Smooth muscle cell (in vitro differentiated cells): ENCODE data around the gene MS4A2. TPM values are rescaled to one million over a fixed set of nuclear protein-coding genes. Genes with fewer than 3 reads are reported as not detected.
"Not testable (repeated sequence)": the region's sequence is repeated elsewhere in the genome, so short reads cannot be mapped to it uniquely, and the experiment has no call there.

Experiments
- DNase-seq: peaks from one replicate; lab custom pipeline; 2025; ENCODE audit not compliant: unreplicated experiment; lab: John Stamatoyannopoulos, UW
- H2AFZ ChIP-seq: fragments of 200-600 bp; sonication (generic); 2 replicates; pipeline ENCODE4 v1.6.0; 2016; ENCODE audit warnings: antibody characterized with exemption, low read depth, mild to moderate bottlenecking
- H3F3A ChIP-seq: fragments of 200-600 bp; sonication (generic); 2 replicates; pipeline ENCODE4 v1.6.0; 2017; ENCODE audit warnings: antibody characterized with exemption, low read depth
- H3K27ac ChIP-seq: fragments of 200-600 bp; sonication (generic); 2 replicates; pipeline ENCODE4 v1.5.1; 2016; ENCODE audit warnings: low read depth, mild to moderate bottlenecking
- H3K27me3 ChIP-seq: fragments of 200-600 bp; sonication (generic); 2 replicates; pipeline ENCODE4 v1.6.1; 2016; ENCODE audit warnings: low read depth, mild to moderate bottlenecking
- H3K36me3 ChIP-seq: fragments of 200-600 bp; sonication (generic); 2 replicates; pipeline ENCODE4 v1.5.1; 2016; ENCODE audit warnings: low read depth
- H3K4me1 ChIP-seq: fragments of 200-600 bp; sonication (generic); 2 replicates; pipeline ENCODE4 v1.5.1; 2016; ENCODE audit warnings: low read depth
- H3K4me2 ChIP-seq: fragments of 200-600 bp; sonication (generic); 2 replicates; pipeline ENCODE4 v1.6.0; 2016; ENCODE audit warnings: mild to moderate bottlenecking
- H3K4me3 ChIP-seq: fragments of 200-600 bp; sonication (generic); 2 replicates; pipeline ENCODE4 v1.5.1; 2016; ENCODE audit warnings: mild to moderate bottlenecking
- H3K79me2 ChIP-seq: fragments of 200-600 bp; sonication (generic); 2 replicates; pipeline ENCODE4 v1.6.0; 2016; ENCODE audit warnings: low read depth, mild to moderate bottlenecking
- H3K9ac ChIP-seq: fragments of 200-600 bp; sonication (generic); 2 replicates; pipeline ENCODE4 v1.6.0; 2016; ENCODE audit warnings: low read depth
- H3K9me3 ChIP-seq: fragments of 200-600 bp; sonication (generic); replicated peaks from 2 replicates; pipeline ENCODE4 v1.5.1; 2016; ENCODE audit warnings: low read depth
- H4K20me1 ChIP-seq: fragments of 200-600 bp; sonication (generic); 2 replicates; pipeline ENCODE4 v1.6.0; 2016; ENCODE audit warnings: low read depth
- CTCF ChIP-seq: fragments of 200-600 bp; sonication (generic); IDR thresholded peaks from 2 replicates; pipeline ENCODE4 v1.5.1; 2017; ENCODE audit warnings: borderline replicate concordance, mild to moderate bottlenecking, antibody characterized with exemption; ENCODE audit not compliant: insufficient read depth, poor library complexity, severe bottlenecking
- WGBS: methylation state at CpG from one replicate; pipeline ENCODE4 v1.1.7; 2016; ENCODE audit warnings: low lambda C conversion rate; 5-methylcytosine and 5-hydroxymethylcytosine counted together
- polyA plus RNA-seq: library from polyadenylated mRNA; unstranded; fragments of >200 nt; fragmentation: Nextera tagmentation; extraction: Ambion mirVana; gene quantifications from 2 replicates; pipeline ENCODE4 v1.2.1, GENCODE V29; 2016
- total RNA-seq: library from RNA; depleted of rRNA; stranded (reverse); fragments of >200 nt; gene quantifications from 2 replicates; pipeline ENCODE4 v1.2.3, GENCODE V29; 2014

The MS4A2 gene
- total RNA-seq (not detected in 2 replicates), polyA plus RNA-seq (not detected in 2 replicates)

DNA sequence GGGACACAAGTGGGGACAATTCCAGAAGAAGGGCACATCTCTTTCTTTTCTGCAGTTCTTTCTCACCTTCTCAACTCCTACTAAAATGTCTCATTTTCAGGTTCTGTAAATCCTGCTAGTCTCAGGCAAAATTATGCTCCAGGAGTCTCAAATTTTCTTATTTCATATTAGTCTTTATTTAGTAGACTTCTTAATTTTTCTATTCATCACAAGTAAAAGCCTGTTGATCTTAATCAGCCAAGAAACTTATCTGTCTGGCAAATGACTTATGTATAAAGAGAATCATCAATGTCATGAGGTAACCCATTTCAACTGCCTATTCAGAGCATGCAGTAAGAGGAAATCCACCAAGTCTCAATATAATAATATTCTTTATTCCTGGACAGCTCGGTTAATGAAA lies at the start of gene MS4A2:
Gene MS4A2, plus strand, starts transcription at position 301 of the 400 bp plus-strand sequence. CDS start 102 bp downstream, outside the sequence.
- Histone ChIP-seq H3K9ac (no peak within 1 kb of the TSS), H3K4me3 (no peak within 1 kb of the TSS)
- 74% methylated on average over 1 of the region's 1 CpG for WGBS

GRCh38 chr11:60040109-60040508 lies 48.4 kb upstream of the MS4A2 start, which contains the start of gene OOSP2:
TSS of gene OOSP2 (plus strand) at chr11:60040409. CDS start at chr11:60040460, 51 bp downstream.
- Histone ChIP-seq H3K4me3 (no peak within 1 kb of the TSS), H3K4me1 (no peaks in the 10 kb centered on the region), H2AFZ (no peak within 1 kb of the TSS), H3K4me2 (no peak within 1 kb of the TSS), H3K27me3 (no peaks in the 10 kb centered on the region), H3K9ac (no peak within 1 kb of the TSS), H3K27ac (no peak within 1 kb of the TSS), H3K9me3 (no peaks in the 10 kb centered on the region), H3F3A (no peaks in the 10 kb centered on the region), H3K79me2 (no peaks in the 10 kb centered on the region), H4K20me1 (no peaks in the 10 kb centered on the region), H3K36me3 (no peaks in the 10 kb centered on the region)
- no peak for TF ChIP-seq CTCF
- WGBS: 73% methylated on average over 8 of the region's 8 CpGs
- DNase-seq: no peak

More for the DNA sequence above, at the start of gene MS4A2:
- no peak within 1 kb of the TSS for H3K4me2 ChIP-seq
- no peaks in the 10 kb centered on the region for H3K27me3 ChIP-seq
- H3K36me3 ChIP-seq: no peaks in the 10 kb centered on the region
- H3F3A ChIP-seq: no peaks in the 10 kb centered on the region
- no peaks in the 10 kb centered on the region for H4K20me1 ChIP-seq
- H3K9me3 ChIP-seq: no peaks in the 10 kb centered on the region
- DNase-seq: no peak
- no peak for TF ChIP-seq CTCF
- no peak within 1 kb of the TSS for H2AFZ ChIP-seq
- no peaks in the 10 kb centered on the region for H3K79me2 ChIP-seq
- H3K27ac ChIP-seq: no peak within 1 kb of the TSS
- H3K4me1 ChIP-seq: no peaks in the 10 kb centered on the region

DNA sequence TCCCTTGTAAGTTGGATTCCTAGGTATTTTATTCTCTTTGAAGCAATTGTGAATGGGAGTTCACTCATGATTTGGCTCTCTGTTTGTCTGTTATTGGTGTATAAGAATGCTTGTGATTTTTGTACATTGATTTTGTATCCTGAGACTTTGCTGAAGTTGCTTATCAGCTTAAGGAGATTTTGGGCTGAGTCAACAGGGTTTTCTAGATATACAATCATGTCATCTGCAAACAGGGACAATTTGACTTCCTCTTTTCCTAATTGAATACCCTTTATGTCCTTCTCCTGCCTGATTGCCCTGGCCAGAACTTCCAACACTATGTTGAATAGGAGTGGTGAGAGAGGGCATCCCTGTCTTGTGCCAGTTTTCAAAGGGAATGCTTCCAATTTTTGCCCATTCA lies 38.0 kb upstream of the MS4A2 start:
- not testable (repeated sequence) for H3K27me3 ChIP-seq, H3F3A ChIP-seq

GRCh38 chr11:60050839-60051238 lies 37.6 kb upstream of the MS4A2 start:
- H3K27ac ChIP-seq, H3K4me1 ChIP-seq, H3K79me2 ChIP-seq, H4K20me1 ChIP-seq, H3K36me3 ChIP-seq, DNase-seq, H3K9me3 ChIP-seq, H2AFZ ChIP-seq, H3F3A ChIP-seq, H3K9ac ChIP-seq, H3K4me2 ChIP-seq, H3K4me3 ChIP-seq, H3K27me3 ChIP-seq: not testable (repeated sequence)
- 79% methylated on average over 3 of the region's 3 CpGs for WGBS

More for the DNA sequence above, 38.0 kb upstream of the MS4A2 start:
- not testable (repeated sequence) for H3K9ac ChIP-seq, H3K9me3 ChIP-seq, H3K4me3 ChIP-seq, H2AFZ ChIP-seq, H3K4me2 ChIP-seq, DNase-seq, H3K27ac ChIP-seq, H4K20me1 ChIP-seq, H3K79me2 ChIP-seq, H3K36me3 ChIP-seq, H3K4me1 ChIP-seq

- Histone ChIP-seq H3K9ac (no peak within 1 kb of the TSS), H3K79me2 (no peaks in the 10 kb centered on the region), H3K4me1 (no peaks in the 10 kb centered on the region), H3K4me2 (no peak within 1 kb of the TSS), H4K20me1 (no peaks in the 10 kb centered on the region), H3K4me3 (no peak within 1 kb of the TSS), H3K27me3 (no peaks in the 10 kb centered on the region), H3K36me3 (no peaks in the 10 kb centered on the region), H3F3A (no peaks in the 10 kb centered on the region), H2AFZ (no peak within 1 kb of the TSS), H3K27ac (no peak within 1 kb of the TSS), H3K9me3 (no peaks in the 10 kb centered on the region)
- 50% methylated on average over 8 of the region's 8 CpGs for WGBS
- no peak for DNase-seq
- TF ChIP-seq CTCF: no peak
Measured at GRCh38 chr11:60056349-60056969, 32.0 kb upstream of the MS4A2 start, which contains the start of gene MS4A3. TSS of gene MS4A3 (plus strand) at chr11:60056665. CDS start at chr11:60061161, 4,496 bp downstream.
